Measurements from ENCODE around the gene SMARCB1. TPM values are rescaled to one million over a fixed set of nuclear protein-coding genes. Genes with fewer than 3 reads are reported as not detected.

SMARCB1 gene
- total and polyA plus RNA-seq, 2 donors (not counting 1 experiment from before 2014, with no cell fraction given), result 20.5 to 86.4 TPM

GRCh38 chr22:23884140-23884539 lies 97.4 kb downstream of the SMARCB1 start:
- H3K4me3 ChIP-seq (replicated peaks in 1 of 4; ENCODE audit: control extremely low read depth in 1 of 4, insufficient read depth in 1 of 4, low read depth in 3 of 4, low read length in 4 of 4), result no peak overlapping the region
- no peak overlapping the region for H3K4me2 ChIP-seq (ENCODE audit: extremely low read depth, insufficient read depth, low read length)
- H3K9me3 ChIP-seq (ENCODE audit: control insufficient read depth, insufficient read depth, low read depth, low read length), result no peaks in the 10 kb centered on the region
- no peak overlapping the region for H3K9ac ChIP-seq (ENCODE audit: insufficient read depth, low read length)
- no peaks in the 10 kb centered on the region for H4K20me1 ChIP-seq (ENCODE audit: control insufficient read depth, extremely low read depth, insufficient read depth, low read length)
- TF ChIP-seq CTCF (conservative IDR thresholded peaks at IDR 0.05 in 1 of 2, IDR thresholded peaks at IDR 0.05 in 1 of 2; ENCODE audit: low read depth in 1 of 2, low read length in 2 of 2), result no peak
- no peak for TF ChIP-seq EZH2 (IDR thresholded peaks at IDR 0.05; ENCODE audit: low read length, missing control alignments)
- no peak overlapping the region for H3K27ac ChIP-seq (ENCODE audit: insufficient read depth, low read length)
- DNase-seq (ENCODE audit: low read depth in 2 of 2), result no peak
- peaks cover 3% of the 10 kb centered on the region for H3K4me1 ChIP-seq (ENCODE audit: control insufficient read depth, extremely low read depth, insufficient read depth, low read length)
- H3K27me3 ChIP-seq (ENCODE audit: control insufficient read depth, insufficient read depth, low read length), result no peaks in the 10 kb centered on the region
- no peak overlapping the region for H2AFZ ChIP-seq (ENCODE audit: low read length)
- no peaks in the 10 kb centered on the region for H3K79me2 ChIP-seq (ENCODE audit: control insufficient read depth, insufficient read depth, low read length)
- no peaks in the 10 kb centered on the region for H3K36me3 ChIP-seq (ENCODE audit: control insufficient read depth, insufficient read depth, low read length)

Other genes with a start within 250 kb of the SMARCB1 start
- gene IGLL1, start 206.7 kb upstream of the SMARCB1 start, total RNA-seq, result not detected in 2 replicates
- not detected in 2 replicates for gene IGLL1, start 206.7 kb upstream of the SMARCB1 start, polyA plus RNA-seq
- 0.26 TPM in 1 of 2 replicates, not detected in the other for gene DRICH1, start 154.6 kb upstream of the SMARCB1 start, total RNA-seq
- gene DRICH1, start 154.6 kb upstream of the SMARCB1 start, polyA plus RNA-seq, result not detected in 2 replicates
- not detected in 2 replicates for gene RGL4, start 96.0 kb upstream of the SMARCB1 start, total RNA-seq
- not detected in 2 replicates for gene RGL4, start 96.0 kb upstream of the SMARCB1 start, polyA plus RNA-seq
- gene ZNF70, start 35.9 kb upstream of the SMARCB1 start, total RNA-seq, result 2.8 and 3.1 TPM in 2 replicates
- gene ZNF70, start 35.9 kb upstream of the SMARCB1 start, polyA plus RNA-seq, result 1.0 and 1.2 TPM in 2 replicates
- not detected in 2 replicates for gene VPREB3, start 32.5 kb upstream of the SMARCB1 start, total RNA-seq
- gene VPREB3, start 32.5 kb upstream of the SMARCB1 start, polyA plus RNA-seq, result not detected in 2 replicates
- 2.5 and 3.9 TPM in 2 replicates for gene C22orf15, start 24.0 kb upstream of the SMARCB1 start, total RNA-seq
- 0.71 and 1.4 TPM in 2 replicates for gene C22orf15, start 24.0 kb upstream of the SMARCB1 start, polyA plus RNA-seq
- 3.6 and 5.4 TPM in 2 replicates for gene CHCHD10, start 19.0 kb upstream of the SMARCB1 start, total RNA-seq
- gene CHCHD10, start 19.0 kb upstream of the SMARCB1 start, polyA plus RNA-seq, result 7.5 and 11.4 TPM in 2 replicates
- 8.8 and 11.3 TPM in 2 replicates for gene MMP11, start 14.1 kb upstream of the SMARCB1 start, total RNA-seq
- 4.5 and 8.3 TPM in 2 replicates for gene MMP11, start 14.1 kb upstream of the SMARCB1 start, polyA plus RNA-seq
- gene DERL3, start 52.0 kb downstream of the SMARCB1 start, total RNA-seq, result under 0.01 and 0.50 TPM in 2 replicates
- 0.42 and 0.55 TPM in 2 replicates for gene DERL3, start 52.0 kb downstream of the SMARCB1 start, polyA plus RNA-seq
- gene SLC2A11, start 70.9 kb downstream of the SMARCB1 start, total RNA-seq, result 8.7 and 14.9 TPM in 2 replicates
- 3.9 and 5.8 TPM in 2 replicates for gene SLC2A11, start 70.9 kb downstream of the SMARCB1 start, polyA plus RNA-seq
- 168 and 283 TPM in 2 replicates for gene MIF, start 107.4 kb downstream of the SMARCB1 start, total RNA-seq
- 75.0 and 97.3 TPM in 2 replicates for gene MIF, start 107.4 kb downstream of the SMARCB1 start, polyA plus RNA-seq
- 0.26 and 9.9 TPM in 2 replicates for gene GSTT2B, start 174.2 kb downstream of the SMARCB1 start, total RNA-seq
- gene GSTT2B, start 174.2 kb downstream of the SMARCB1 start, polyA plus RNA-seq, result 21.0 and 38.1 TPM in 2 replicates
- 2.1 and 4.1 TPM in 2 replicates for gene DDTL, start 179.9 kb downstream of the SMARCB1 start, total RNA-seq
- 0.36 and 0.51 TPM in 2 replicates for gene DDTL, start 179.9 kb downstream of the SMARCB1 start, polyA plus RNA-seq
- 72.4 and 111 TPM in 2 replicates for gene DDT, start 187.5 kb downstream of the SMARCB1 start, total RNA-seq
- gene DDT, start 187.5 kb downstream of the SMARCB1 start, polyA plus RNA-seq, result 79.5 and 79.8 TPM in 2 replicates
- 0.33 TPM in 1 of 2 replicates, not detected in the other for gene GSTT2, start 193.2 kb downstream of the SMARCB1 start, total RNA-seq
- 1.9 and 2.4 TPM in 2 replicates for gene GSTT2, start 193.2 kb downstream of the SMARCB1 start, polyA plus RNA-seq
- gene GSTT4, start 218.5 kb downstream of the SMARCB1 start, total RNA-seq, result not detected in 2 replicates
- gene GSTT4, start 218.5 kb downstream of the SMARCB1 start, polyA plus RNA-seq, result not detected in 2 replicates
- 29.3 and 47.1 TPM in 2 replicates for gene CABIN1, start 224.3 kb downstream of the SMARCB1 start, total RNA-seq
- gene CABIN1, start 224.3 kb downstream of the SMARCB1 start, polyA plus RNA-seq, result 4.7 and 5.7 TPM in 2 replicates

Data from fibroblast of lung (primary cell).